Measurements from ENCODE around the gene GSE1. TPM values are rescaled to one million over a fixed set of nuclear protein-coding genes. Genes with fewer than 3 reads are reported as not detected.

The GSE1 gene
- total and polyA plus RNA-seq, 9 of the 15 experiments (the other 6 are each of a cell fraction or from before 2014, with no cell fraction given) = 12.2 to 244 (median 57.9) TPM

DNA sequence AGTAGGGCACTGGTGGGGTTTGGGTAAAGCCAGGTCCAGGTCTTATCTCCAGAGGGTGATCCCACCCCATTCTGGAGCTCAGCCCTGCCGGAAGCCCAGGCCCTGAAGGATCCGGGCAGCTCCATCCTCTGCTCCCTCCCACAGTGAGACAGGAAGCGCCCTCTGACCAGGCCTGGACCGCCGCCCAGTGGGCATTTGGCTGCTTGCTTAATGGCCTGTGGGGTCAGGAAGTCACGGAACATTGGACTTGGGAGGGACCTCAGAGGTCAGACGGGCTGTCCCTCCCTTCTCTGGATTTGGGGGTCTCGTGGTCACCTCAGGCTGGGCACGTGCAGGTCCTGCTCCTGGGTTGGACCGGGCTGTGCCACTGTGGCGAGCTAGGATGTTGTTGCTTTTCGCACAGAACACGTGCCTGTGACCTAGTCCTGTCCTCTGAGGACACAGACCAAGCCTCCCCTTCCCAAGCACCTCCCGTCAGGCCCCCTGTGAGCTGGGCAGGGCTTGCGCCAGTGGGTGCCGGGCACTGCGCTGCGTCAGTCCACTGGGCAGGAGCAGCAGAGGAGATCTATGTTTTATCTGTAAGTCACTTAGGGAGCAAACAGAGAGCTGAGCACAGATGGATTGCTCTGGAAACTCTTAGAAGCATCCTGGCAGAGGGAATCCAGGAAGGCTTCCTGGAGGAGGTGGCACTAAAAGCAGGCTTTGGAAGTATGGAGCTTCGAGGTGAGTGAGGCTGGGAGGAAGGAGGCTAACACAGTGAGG lies 49.4 kb upstream of the GSE1 start (continued):
- TF ChIP-seq HMGXB4 (CRISPR knock-in tag; IDR thresholded peaks at IDR 0.05) = no peak
- TF ChIP-seq ZBTB8A (IDR thresholded peaks at IDR 0.05; ENCODE audit: partially characterized antibody) = no peak
- TF ChIP-seq, protein P1, sequence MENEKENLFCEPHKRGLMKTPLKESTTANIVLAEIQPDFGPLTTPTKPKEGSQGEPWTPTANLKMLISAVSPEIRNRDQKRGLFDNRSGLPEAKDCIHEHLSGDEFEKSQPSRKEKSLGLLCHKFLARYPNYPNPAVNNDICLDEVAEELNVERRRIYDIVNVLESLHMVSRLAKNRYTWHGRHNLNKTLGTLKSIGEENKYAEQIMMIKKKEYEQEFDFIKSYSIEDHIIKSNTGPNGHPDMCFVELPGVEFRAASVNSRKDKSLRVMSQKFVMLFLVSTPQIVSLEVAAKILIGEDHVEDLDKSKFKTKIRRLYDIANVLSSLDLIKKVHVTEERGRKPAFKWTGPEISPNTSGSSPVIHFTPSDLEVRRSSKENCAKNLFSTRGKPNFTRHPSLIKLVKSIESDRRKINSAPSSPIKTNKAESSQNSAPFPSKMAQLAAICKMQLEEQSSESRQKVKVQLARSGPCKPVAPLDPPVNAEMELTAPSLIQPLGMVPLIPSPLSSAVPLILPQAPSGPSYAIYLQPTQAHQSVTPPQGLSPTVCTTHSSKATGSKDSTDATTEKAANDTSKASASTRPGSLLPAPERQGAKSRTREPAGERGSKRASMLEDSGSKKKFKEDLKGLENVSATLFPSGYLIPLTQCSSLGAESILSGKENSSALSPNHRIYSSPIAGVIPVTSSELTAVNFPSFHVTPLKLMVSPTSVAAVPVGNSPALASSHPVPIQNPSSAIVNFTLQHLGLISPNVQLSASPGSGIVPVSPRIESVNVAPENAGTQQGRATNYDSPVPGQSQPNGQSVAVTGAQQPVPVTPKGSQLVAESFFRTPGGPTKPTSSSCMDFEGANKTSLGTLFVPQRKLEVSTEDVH (IDR thresholded peaks at IDR 0.05; ENCODE audit: low read depth, partially characterized antibody) = no peak
- TF ChIP-seq ZNF140 (CRISPR knock-in tag; IDR thresholded peaks at IDR 0.05) = no peak
- TF ChIP-seq KLF1 (tag; IDR thresholded peaks at IDR 0.05) = no peak
- TF ChIP-seq HNRNPLL (IDR thresholded peaks at IDR 0.05; ENCODE audit: low read depth, low read length, poor library complexity, severe bottlenecking) = no peak
- TF ChIP-seq ATF4 (CRISPR knock-in tag; IDR thresholded peaks at IDR 0.05) = no peak
- no peak for TF ChIP-seq ATF3 (IDR thresholded peaks at IDR 0.05)
- TF ChIP-seq ATF3 (CRISPR knock-in tag; conservative IDR thresholded peaks at IDR 0.05) = no peak
- TF ChIP-seq ZNF143 (CRISPR knock-in tag; IDR thresholded peaks at IDR 0.05) = no peak; the same call in 1 of the 2 replicates
- TF ChIP-seq, protein P2, sequence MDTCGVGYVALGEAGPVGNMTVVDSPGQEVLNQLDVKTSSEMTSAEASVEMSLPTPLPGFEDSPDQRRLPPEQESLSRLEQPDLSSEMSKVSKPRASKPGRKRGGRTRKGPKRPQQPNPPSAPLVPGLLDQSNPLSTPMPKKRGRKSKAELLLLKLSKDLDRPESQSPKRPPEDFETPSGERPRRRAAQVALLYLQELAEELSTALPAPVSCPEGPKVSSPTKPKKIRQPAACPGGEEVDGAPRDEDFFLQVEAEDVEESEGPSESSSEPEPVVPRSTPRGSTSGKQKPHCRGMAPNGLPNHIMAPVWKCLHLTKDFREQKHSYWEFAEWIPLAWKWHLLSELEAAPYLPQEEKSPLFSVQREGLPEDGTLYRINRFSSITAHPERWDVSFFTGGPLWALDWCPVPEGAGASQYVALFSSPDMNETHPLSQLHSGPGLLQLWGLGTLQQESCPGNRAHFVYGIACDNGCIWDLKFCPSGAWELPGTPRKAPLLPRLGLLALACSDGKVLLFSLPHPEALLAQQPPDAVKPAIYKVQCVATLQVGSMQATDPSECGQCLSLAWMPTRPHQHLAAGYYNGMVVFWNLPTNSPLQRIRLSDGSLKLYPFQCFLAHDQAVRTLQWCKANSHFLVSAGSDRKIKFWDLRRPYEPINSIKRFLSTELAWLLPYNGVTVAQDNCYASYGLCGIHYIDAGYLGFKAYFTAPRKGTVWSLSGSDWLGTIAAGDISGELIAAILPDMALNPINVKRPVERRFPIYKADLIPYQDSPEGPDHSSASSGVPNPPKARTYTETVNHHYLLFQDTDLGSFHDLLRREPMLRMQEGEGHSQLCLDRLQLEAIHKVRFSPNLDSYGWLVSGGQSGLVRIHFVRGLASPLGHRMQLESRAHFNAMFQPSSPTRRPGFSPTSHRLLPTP (IDR thresholded peaks at IDR 0.05; ENCODE audit: borderline replicate concordance, extremely low read depth, insufficient read length) = no peak
- no peak for TF ChIP-seq ZFPM2 (CRISPR knock-in tag; IDR thresholded peaks at IDR 0.05)
- TF ChIP-seq ZFP30 (CRISPR knock-in tag; IDR thresholded peaks at IDR 0.05; ENCODE audit: borderline replicate concordance) = no peak
- no peak for TF ChIP-seq FOXK2 (conservative IDR thresholded peaks at IDR 0.05 in 1 of 2, IDR thresholded peaks at IDR 0.05 in 1 of 2; ENCODE audit: low read depth in 2 of 2)
- no peak for TF ChIP-seq MTA2 (IDR thresholded peaks at IDR 0.05; ENCODE audit: low read depth)
- TF ChIP-seq, protein P3, sequence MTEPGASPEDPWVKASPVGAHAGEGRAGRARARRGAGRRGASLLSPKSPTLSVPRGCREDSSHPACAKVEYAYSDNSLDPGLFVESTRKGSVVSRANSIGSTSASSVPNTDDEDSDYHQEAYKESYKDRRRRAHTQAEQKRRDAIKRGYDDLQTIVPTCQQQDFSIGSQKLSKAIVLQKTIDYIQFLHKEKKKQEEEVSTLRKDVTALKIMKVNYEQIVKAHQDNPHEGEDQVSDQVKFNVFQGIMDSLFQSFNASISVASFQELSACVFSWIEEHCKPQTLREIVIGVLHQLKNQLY (CRISPR knock-in tag; conservative IDR thresholded peaks at IDR 0.05) = 0 out of 4 replicates have a peak, but pooled peaks of 1 of the 2 experiments have one; percentile 31
